ENCODE data around the gene PTGDR2.

PTGDR2 gene

GRCh38 chr11:60849641-60850520 lies 5.9 kb downstream of the PTGDR2 start:
- no peak for TF ChIP-seq ZFX (IDR thresholded peaks at IDR 0.05)
- TF ChIP-seq CTCF (conservative IDR thresholded peaks at IDR 0.05), result no peak
- no peak overlapping the region for H3K27ac ChIP-seq

- no peak for TF ChIP-seq CTCF (conservative IDR thresholded peaks at IDR 0.05)
- TF ChIP-seq ZFX (IDR thresholded peaks at IDR 0.05), result no peak
- no peak overlapping the region for H3K27ac ChIP-seq
Observed at GRCh38 chr11:60848714-60849151, 7.0 kb downstream of the PTGDR2 start.

GRCh38 chr11:60847896-60848295 lies 7.9 kb downstream of the PTGDR2 start:
- TF ChIP-seq CTCF (conservative IDR thresholded peaks at IDR 0.05) (no peak), ZFX (IDR thresholded peaks at IDR 0.05) (no peak)
- H3K27ac ChIP-seq, result no peak overlapping the region

- H3K27ac ChIP-seq, result no peak overlapping the region
- TF ChIP-seq CTCF (conservative IDR thresholded peaks at IDR 0.05) (no peak), ZFX (IDR thresholded peaks at IDR 0.05) (no peak)
Observed at GRCh38 chr11:60847281-60847680, 8.5 kb downstream of the PTGDR2 start.

GRCh38 chr11:60845338-60845737 lies 10.4 kb downstream of the PTGDR2 start:
- no peak overlapping the region for H3K27ac ChIP-seq
- no peak for TF ChIP-seq CTCF (conservative IDR thresholded peaks at IDR 0.05)
- TF ChIP-seq ZFX (IDR thresholded peaks at IDR 0.05), result no peak

GRCh38 chr11:60844870-60845221 lies 10.9 kb downstream of the PTGDR2 start:
- no peak for TF ChIP-seq ZFX (IDR thresholded peaks at IDR 0.05)
- no peak for TF ChIP-seq CTCF (conservative IDR thresholded peaks at IDR 0.05)
- H3K27ac ChIP-seq, result no peak overlapping the region

GRCh38 chr11:60844045-60844869 lies 11.5 kb downstream of the PTGDR2 start:
- no peak for TF ChIP-seq CTCF (conservative IDR thresholded peaks at IDR 0.05)
- no peak for TF ChIP-seq ZFX (IDR thresholded peaks at IDR 0.05)

More at GRCh38 chr11:60844045-60844869, 11.5 kb downstream of the PTGDR2 start:
- no peak overlapping the region for H3K27ac ChIP-seq

Data from C4-2B (cell line).